Uterus (tissue), 4 donors: ENCODE measurements around the gene AGBL5. TPM values are rescaled to one million over a fixed set of nuclear protein-coding genes. Genes with fewer than 3 reads are reported as not detected.

ENCODE experiments used
- DNase-seq, 2 donors: peaks; one replicate each; pipeline ENCODE4 v3.0.0-alpha.2; 2019 to 2020
- H3K27ac ChIP-seq, 2 donors: fragments of 200-600 bp; sonication (generic); 1 replicate in 1 of 2; 2 replicates in 1 of 2; pipeline ENCODE4 v1.5.1; 2016 to 2018
- H3K27me3 ChIP-seq, 2 donors: fragments of 200-600 bp; sonication (generic); one replicate each; pipeline ENCODE4 v1.5.1; 2018 to 2019; ENCODE audit warnings: control low read depth in 1 of 2
- H3K36me3 ChIP-seq, 2 donors: fragments of 200-600 bp; sonication (generic); one replicate each; pipeline ENCODE4 v1.5.1; 2019; ENCODE audit warnings: control low read depth in 1 of 2
- H3K4me1 ChIP-seq, 2 donors: fragments of 200-600 bp; sonication (generic); one replicate each; pipeline ENCODE4 v1.5.1; 2018 to 2019; ENCODE audit warnings: control low read depth in 1 of 2
- H3K4me3 ChIP-seq, 2 donors: fragments of 200-600 bp; sonication (generic); 1 replicate in 1 of 2; 2 replicates in 1 of 2; pipeline ENCODE4 v1.5.1; 2018 to 2019; ENCODE audit warnings: mild to moderate bottlenecking in 1 of 2
- H3K9me3 ChIP-seq, 2 donors: fragments of 200-600 bp; sonication (generic); one replicate each; pipeline ENCODE4 v1.5.1; 2019; ENCODE audit warnings: control low read depth in 1 of 2
- POLR2A ChIP-seq, 2 donors: fragments of 450-650 bp; IDR thresholded peaks; one replicate each; pipeline ENCODE4 v1.6.1; 2016; ENCODE audit warnings: antibody characterized with exemption in 2 of 2, mild to moderate bottlenecking in 1 of 2, moderate library complexity in 1 of 2
- intact Hi-C: fragments of 100-400 bp; cut with DNase I; formaldehyde crosslinking; loops from one replicate; pipeline ENCODE4 v1.15.1; 2023; ENCODE audit warnings: low total_unique reads
- total RNA-seq, 4 donors: library from RNA; depleted of rRNA in 3 of 4; stranded (reverse); fragments of >200 nt in 3 of 4; gene quantifications; one replicate each; pipeline versions ENCODE4 v1.1.0 to v1.2.4, GENCODE V29; 2014 to 2023
- TF ChIP-seq, protein P1 (sequence below), 4 experiments: fragments of 200-600 bp in 2 of 4; fragments of 450-650 bp in 2 of 4; sonication (generic) in 2 of 4; IDR thresholded peaks; one replicate each; pipeline ENCODE4 v1.5.1; 2016 to 2019; ENCODE audit warnings: antibody characterized with exemption in 4 of 4, mild to moderate bottlenecking in 2 of 4, moderate library complexity in 1 of 4
- donor health status: DM: yes; HTN: yes; CAD: no.

Gene AGBL5
- total RNA-seq, 4 donors from 2014 or later: 0.77 to 26.2 (median 10.8) TPM

DNA sequence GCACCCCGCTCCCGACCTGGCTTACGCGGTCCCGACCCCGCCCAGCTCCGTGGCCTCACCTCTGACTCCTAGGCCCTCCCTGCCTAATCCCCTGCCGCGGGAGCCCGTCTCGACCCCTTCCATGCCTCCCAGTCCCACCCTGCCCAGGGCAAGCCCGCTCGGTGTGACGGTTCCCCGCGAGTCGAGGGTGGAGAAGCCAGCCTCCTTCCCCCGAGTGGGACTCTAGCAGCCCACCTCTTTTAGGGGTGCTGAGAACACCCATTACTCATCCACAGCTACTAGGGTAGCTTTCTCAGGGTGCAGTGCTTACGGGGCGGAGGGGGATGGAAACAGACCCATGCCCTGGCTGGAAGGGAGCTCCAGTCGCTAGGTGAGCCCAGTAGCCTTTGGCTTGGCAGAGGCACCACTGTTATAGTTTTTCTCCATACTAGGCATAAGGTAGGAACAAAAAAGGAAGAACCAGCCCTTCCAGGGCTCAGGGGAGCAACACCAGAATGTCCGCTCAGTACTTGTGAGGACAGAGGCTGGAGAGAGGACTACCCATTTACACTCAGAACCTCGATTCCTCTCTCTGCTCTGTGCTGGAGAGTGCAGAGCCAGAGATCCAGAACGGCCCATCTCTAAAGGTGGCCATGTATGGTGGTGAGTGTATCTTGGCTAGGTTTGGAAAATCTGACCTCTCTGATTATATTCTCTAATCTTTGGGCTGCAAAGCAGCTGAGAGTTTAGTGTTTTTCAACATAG lies 606 bp downstream of the AGBL5 start:
- Histone ChIP-seq H3K9me3 (no peaks in the 10 kb centered on the region), H3K27me3 (no peaks in the 10 kb centered on the region), H3K4me1 (peaks cover 0 to 3% of the 10 kb centered on the region in 2 donors), H3K27ac (peak overlapping the region; percentile 94 to 100), H3K36me3 (no peaks in the 10 kb centered on the region), H3K4me3 (peak overlapping the region; percentile 75 to 96)
- intact Hi-C loops: loop anchor here (2.0 kb wide), 1 partner anchor 27 kb away; the partner anchor contains the start of gene EMILIN1
- DNase-seq: peak in 1 of 2 donors; percentile 60
- TF ChIP-seq POLR2A (IDR thresholded peaks at IDR 0.05): no peak
- TF ChIP-seq, protein P1, sequence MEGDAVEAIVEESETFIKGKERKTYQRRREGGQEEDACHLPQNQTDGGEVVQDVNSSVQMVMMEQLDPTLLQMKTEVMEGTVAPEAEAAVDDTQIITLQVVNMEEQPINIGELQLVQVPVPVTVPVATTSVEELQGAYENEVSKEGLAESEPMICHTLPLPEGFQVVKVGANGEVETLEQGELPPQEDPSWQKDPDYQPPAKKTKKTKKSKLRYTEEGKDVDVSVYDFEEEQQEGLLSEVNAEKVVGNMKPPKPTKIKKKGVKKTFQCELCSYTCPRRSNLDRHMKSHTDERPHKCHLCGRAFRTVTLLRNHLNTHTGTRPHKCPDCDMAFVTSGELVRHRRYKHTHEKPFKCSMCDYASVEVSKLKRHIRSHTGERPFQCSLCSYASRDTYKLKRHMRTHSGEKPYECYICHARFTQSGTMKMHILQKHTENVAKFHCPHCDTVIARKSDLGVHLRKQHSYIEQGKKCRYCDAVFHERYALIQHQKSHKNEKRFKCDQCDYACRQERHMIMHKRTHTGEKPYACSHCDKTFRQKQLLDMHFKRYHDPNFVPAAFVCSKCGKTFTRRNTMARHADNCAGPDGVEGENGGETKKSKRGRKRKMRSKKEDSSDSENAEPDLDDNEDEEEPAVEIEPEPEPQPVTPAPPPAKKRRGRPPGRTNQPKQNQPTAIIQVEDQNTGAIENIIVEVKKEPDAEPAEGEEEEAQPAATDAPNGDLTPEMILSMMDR (IDR thresholded peaks at IDR 0.05): no peak

DNA sequence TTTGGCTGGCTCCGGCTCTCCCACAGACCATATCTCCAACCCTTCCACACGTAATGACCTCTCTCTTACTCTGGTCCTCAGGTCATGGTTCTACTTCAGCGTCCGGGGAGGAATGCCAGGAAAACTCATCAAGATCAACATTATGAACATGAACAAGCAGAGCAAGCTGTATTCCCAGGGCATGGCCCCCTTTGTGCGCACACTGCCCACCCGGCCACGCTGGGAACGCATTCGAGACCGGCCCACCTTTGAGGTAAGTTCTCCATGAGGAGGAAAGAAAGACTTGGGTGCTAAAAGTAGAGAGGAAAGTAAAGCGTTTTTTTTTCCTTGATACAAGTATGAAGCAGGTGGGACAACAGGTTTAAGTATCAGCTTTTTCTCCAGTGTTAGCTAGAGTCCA lies 1.9 kb downstream of the AGBL5 start:
- Histone ChIP-seq H3K4me1 (peaks cover 0 to 3% of the 10 kb centered on the region in 2 donors), H3K36me3 (no peaks in the 10 kb centered on the region), H3K4me3 (no peak overlapping the region), H3K27ac (no peak overlapping the region), H3K9me3 (no peaks in the 10 kb centered on the region), H3K27me3 (no peaks in the 10 kb centered on the region)
- TF ChIP-seq, protein P1 (IDR thresholded peaks at IDR 0.05): no peak
- TF ChIP-seq POLR2A (IDR thresholded peaks at IDR 0.05): no peak
- no peak for DNase-seq
- intact Hi-C loops: no loop called here

DNA sequence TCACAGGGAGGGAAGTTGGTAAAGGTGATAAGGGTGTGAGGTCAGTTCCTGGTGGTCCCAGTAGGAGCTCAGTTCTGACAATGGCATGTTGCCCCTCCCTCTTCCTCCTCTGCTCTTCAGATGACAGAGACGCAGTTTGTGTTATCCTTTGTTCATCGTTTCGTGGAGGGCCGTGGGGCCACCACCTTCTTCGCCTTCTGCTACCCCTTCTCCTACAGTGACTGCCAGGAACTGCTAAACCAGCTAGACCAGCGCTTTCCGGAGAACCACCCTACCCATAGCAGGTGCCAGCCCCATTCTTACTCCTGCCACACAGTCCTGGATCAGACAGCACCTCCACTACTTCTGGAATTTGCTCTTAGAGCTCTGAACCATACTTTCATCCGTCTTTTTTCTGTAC lies 2.3 kb downstream of the AGBL5 start:
- no peak overlapping the region for H3K27ac ChIP-seq
- H3K9me3 ChIP-seq: no peaks in the 10 kb centered on the region
- H3K4me3 ChIP-seq: no peak overlapping the region
- H3K36me3 ChIP-seq: no peaks in the 10 kb centered on the region
- no peak for DNase-seq
- TF ChIP-seq, protein P1 (IDR thresholded peaks at IDR 0.05): no peak
- no peak for TF ChIP-seq POLR2A (IDR thresholded peaks at IDR 0.05)
- H3K4me1 ChIP-seq: peaks cover 0 to 3% of the 10 kb centered on the region in 2 donors
- H3K27me3 ChIP-seq: no peaks in the 10 kb centered on the region
- intact Hi-C loops: no loop called here

DNA sequence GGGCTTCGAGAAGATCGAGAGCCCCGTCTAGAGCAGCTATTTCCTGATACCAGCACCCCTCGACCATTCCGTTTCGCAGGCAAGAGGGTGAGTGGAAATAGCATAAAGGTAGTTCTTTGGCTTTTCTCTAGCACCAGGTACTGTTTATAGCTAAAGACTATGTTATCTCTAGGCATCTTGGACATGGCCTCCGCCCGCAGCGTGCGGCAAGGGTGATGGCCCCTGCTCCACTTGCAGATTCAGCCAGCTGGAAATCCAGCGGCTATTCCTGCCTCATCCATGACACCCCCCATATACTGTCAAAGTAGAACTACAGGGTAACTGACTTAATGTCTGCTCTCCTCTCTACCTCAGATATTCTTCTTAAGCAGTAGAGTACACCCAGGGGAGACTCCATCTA lies 3.3 kb downstream of the AGBL5 start:
- no peaks in the 10 kb centered on the region for H3K9me3 ChIP-seq
- TF ChIP-seq POLR2A (IDR thresholded peaks at IDR 0.05): no peak
- TF ChIP-seq, protein P1 (IDR thresholded peaks at IDR 0.05): no peak
- no peaks in the 10 kb centered on the region for H3K27me3 ChIP-seq
- peaks cover 0 to 3% of the 10 kb centered on the region in 2 donors for H3K4me1 ChIP-seq
- no peak overlapping the region for H3K4me3 ChIP-seq
- no peak overlapping the region for H3K27ac ChIP-seq
- DNase-seq: no peak
- intact Hi-C loops: no loop called here
- no peaks in the 10 kb centered on the region for H3K36me3 ChIP-seq

DNA sequence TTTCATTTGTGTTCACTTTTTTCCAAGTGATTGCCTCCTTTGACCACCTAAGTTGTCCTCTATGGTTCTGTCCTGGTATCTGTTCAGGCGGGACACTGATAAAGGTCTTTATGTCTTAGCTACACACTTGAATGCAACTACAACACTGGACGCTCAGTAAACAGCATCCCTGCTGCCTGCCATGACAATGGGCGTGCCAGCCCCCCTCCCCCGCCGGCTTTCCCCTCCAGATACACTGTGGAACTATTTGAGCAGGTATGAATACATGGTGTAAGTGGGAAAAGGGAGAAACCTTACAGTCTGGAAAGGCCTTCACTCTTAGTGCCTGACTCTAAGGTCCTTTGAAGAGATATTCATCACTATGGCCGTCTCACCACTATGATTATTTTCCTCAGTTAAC lies 5.7 kb downstream of the AGBL5 start:
- no peak for TF ChIP-seq POLR2A (IDR thresholded peaks at IDR 0.05)
- TF ChIP-seq, protein P1 (IDR thresholded peaks at IDR 0.05): no peak
- Histone ChIP-seq H3K4me1 (no peaks in the 10 kb centered on the region), H3K27ac (no peak overlapping the region), H3K36me3 (no peaks in the 10 kb centered on the region), H3K4me3 (no peak overlapping the region), H3K27me3 (no peaks in the 10 kb centered on the region), H3K9me3 (no peaks in the 10 kb centered on the region)
- no peak for DNase-seq
- intact Hi-C loops: no loop called here
